GM19455 (cell line): Measurements from ENCODE around the gene RUFY2.
"Not testable (repeated sequence)": the region's sequence is repeated elsewhere in the genome, so short reads cannot be mapped to it uniquely, and the experiment has no call there.

ENCODE experiments used
- ATAC-seq: cut with Tn5 transposase; IDR thresholded peaks from one replicate; pipeline ENCODE4 v1.9.1; 2021; ENCODE audit not compliant: unreplicated experiment

Gene RUFY2

DNA sequence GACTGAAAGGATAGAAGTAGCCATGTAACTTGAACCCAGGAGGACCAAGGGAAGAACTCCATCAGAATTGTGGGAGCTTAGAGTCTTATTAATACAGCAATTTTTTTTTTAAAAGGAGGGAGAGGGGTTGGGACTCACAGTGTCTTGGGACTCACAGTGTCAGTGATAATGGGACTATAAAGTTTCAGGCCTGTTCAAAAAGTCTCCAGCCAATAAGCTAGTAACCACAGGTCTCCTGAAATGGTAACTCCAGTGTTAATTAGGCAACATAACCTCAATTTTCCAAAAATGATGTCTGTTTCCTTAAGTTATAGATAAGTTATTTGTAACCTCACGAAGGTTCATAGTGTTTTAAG, 77.6 kb downstream of the RUFY2 start:
- no peak for ATAC-seq

DNA sequence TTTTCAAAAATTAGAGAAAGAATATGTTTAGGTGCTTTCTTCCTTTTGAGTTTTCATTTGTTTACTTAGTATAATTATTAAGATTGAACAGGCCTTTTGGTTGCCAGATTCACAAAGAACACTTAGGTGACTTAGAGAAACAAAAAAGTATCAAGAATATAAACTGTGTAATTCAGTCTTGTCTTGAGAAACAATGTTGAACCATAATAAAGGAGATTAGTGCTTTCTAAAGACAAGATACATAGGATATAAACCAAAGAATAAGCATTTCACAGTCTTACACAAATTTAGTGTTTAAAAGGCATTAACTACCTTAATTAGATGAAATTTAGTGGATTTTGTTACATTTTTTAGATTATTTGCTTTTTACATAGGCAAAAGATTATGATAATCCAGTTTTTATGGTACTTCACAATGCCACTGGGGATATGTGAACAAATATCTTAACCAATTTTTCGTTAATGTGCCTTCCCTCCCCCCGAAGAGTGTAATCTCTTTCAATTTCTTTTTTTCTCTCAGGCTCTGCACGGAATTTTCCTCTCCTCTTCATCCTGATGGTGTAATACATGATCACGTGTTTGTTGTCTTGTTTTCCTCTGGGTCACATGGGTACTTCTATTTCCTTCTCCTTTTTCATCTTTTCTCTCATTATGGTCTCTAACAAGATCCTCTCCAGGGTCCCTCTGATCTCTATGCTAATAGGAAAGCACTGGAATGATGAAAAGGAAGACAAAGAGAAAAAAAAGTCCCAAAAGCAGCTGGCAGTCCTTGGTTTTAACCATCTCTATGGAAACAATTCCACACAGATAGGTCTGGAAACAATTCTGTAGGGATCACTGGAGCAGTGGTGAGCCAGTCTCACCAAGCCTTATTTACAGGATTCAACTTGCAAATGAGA, 78.9 kb downstream of the RUFY2 start:
- ATAC-seq: no peak

DNA sequence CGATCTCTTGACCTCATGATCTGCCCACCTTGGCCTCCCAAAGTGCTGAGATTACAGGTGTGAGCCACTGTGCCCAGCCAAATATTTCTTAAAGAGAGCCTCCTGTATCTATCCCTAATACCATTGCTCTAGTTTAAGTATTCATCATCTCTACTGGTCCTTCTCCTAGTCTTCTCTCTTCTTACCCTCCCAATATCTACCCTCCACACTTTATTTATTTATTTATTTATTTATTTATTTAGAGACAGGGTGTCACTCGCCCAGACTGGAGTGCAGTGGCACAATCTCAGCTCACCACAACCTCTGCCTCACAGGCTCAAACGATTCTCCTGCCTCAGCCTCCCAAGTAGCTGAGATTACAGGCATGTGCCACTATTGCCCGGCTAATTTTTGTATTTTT, 82.7 kb downstream of the RUFY2 start:
- ATAC-seq: not testable (repeated sequence)

DNA sequence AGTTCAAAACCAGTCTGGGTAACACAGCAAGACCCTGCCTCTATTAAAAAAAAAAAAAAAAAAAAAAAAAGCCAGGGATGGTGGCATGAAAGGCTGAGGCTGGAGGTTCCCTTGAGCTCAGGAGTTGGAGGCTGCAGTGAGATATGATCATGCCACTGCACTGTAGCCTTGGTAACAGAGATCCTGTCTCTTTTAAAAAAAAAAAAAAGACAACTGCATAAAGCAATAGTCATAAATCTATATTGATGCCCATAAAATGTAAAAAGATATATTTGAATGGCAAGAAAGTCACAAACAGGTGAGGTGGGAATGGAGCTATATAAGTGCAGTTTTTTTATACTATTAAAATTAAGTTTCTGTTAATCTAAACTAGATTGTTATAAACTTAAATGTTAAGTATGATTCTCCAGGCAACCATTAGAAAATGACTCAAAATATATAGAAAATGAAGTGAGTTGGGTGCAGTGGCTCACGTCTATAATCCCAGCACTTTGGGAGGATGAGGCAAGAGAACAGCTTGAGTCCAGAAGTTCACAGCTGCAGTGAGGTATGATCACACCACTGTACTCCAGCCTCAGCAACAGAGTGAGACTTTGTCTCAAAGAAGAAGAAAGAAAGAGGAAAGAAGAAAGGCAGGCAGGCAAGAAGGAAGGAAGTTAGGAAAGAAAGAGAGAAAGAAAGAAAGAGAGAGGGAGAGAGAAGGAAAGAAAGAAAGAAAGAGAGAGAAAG, 88.6 kb downstream of the RUFY2 start:
- no peak for ATAC-seq

DNA sequence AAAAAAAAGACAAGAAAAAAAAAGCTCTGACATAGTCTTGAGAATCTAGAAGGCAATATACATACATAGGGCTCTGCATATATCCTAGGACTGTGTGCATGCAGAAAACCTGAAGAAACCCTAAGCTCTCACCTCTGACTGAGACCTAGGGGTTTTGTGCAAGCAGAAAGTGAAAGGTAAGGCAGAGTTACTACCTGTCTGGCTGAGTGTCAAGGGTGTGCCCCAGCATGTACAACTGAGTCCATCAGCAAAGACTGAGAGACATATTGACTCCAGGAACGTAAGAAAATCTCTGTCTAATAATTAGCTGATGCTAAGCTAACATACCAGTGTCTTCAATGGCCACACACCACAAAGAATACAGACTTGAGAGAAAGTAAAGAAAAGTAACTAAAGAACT, 91.5 kb downstream of the RUFY2 start:
- ATAC-seq: no peak

DNA sequence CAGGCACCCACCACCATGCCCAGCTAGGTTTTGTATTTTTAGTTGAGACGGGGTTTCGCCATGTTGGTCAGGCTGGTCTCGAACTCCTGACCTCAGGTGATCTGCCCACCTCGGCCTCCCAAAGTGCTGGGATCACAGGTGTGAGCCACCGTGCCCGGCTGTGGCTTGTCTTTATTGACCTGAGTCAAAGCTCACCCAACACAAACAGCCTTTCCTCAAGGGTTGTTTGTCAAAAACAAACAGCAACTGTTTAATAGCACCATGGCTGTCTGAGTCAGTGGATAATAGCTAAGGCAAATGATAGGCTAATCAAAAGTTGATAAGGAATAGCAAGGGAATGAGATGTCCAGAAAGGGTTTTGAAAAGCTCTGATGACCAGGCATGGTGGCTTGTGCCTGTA, 92.1 kb downstream of the RUFY2 start:
- ATAC-seq: not testable (repeated sequence)

DNA sequence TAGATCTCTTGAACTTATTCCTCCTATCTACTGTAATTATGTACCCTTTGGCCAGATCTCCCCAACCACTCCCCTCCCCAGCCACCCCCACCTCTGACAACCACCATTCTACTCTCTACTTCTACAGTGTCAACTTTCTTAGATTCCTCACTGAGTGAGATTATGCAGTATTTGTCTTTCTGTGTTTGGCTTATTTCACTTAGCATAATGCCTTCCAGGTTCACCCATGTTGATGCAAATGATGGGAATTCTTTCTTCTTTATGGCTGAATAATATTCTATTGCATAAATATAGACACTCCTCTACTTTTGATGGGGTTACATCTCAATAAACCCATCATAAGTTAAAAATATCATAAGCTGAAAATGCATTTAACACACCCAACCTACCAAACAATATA, 96.5 kb downstream of the RUFY2 start:
- ATAC-seq: no peak

DNA sequence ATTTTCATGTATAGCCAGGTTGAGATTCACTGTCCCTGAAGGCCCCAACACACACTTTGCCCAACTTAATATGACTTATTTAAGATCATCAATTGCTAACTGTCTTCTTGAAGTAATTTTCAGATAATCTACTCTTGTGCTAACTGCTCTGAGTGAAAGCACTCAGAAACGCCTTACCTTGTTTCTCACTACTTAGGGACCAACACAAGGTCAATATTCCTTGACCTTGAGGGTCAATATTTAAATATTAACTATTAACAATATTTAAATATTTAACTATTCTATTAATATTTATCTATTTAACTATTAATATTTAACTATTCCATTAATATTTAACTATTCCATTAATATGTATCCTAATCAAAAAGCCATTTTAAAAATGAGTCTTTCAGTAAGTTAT, 101.2 kb downstream of the RUFY2 start:
- ATAC-seq: no peak

DNA sequence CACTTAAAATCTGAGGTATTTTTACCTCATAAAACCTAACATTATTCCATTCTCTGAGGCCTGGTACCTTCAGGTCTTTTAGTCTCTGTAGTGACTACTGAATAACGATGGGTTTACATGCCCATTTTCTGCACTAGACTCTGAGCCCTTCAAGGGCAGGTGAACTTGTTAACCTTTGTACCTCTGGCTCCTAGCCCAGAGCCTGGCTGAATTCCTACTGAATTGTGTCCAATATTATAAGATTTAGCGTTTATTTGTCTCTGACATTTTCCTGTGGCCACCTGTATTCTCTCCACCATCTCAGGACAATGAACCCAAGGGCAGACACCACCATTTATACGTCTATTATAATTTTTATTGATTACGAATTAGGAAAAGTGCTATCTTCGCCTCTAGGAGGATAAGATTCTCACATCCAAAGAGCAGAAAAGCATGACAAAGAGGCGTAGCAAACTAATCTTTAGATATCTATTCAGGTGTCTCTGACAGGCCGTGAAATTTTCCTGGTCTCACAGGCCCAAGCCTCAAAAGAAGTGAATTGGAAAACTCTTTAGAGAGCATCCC, 103.1 kb downstream of the RUFY2 start:
- no peak for ATAC-seq

DNA sequence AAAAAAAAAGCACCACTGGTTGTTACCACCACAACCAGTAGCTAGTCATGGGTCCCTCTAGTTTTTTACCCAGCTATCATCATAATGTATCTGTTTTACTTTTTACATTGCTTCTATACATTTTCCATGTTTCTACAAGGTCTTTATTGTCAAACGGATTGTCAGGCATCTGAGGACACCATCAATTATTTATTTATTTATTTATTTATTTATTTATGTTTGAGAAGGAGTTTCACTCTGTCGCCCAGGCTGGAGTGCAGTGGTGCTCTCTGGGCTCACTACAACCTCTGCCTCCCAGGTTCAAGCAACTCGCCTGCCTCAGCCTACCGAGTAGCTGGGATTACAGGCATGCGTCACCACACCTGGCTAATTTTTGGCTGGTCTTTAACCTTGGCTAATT, 104.2 kb downstream of the RUFY2 start:
- no peak for ATAC-seq

DNA sequence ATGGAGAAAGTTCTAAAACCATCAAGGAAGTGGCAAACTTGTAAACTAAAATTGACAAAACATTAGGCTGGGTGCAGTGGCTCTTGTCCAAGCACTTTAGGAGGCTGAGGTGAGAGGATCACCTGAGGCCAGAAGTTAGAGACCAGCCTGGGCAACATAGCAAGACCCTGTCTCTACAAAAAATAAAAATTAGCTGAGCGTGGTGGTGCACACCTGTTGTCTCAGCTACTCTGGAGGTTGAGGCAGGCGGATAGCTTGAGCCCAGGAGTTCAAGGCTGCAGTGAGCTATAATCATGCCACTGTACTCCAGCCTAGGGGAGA, 104.6 kb downstream of the RUFY2 start:
- ATAC-seq: no peak

DNA sequence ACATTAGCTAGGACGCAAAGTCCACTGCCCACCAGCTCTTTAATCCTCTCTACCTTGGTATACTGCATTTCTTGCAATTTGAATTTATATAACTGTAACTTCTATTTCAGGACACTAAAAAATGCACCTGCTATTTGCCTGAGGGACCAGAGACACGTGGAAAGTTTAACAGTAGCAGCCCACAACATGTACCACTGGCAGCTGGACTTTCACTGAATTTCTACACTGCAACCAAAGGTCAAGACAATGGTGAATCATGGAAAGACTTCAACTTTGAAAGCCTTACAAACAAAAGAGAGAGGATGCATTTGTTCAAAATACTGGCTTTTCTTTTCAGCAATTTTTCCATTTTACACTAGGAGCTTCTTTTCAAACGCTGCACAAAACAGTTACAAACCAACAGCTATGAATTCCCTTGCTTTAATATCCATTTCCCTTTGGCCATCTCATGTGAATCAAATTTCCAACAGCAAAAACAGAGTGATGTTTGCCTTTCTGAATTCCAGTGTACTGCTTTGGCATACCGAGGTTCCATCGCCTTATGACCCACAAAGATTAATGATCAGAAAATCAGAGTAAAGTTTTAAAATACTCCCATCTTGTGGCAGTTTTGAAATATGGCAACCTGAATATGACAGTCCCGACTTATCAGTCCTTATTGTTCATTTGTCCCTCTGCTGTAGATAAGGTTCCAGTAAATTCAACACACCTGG, 105.1 kb downstream of the RUFY2 start:
- ATAC-seq: peak; percentile 60

DNA sequence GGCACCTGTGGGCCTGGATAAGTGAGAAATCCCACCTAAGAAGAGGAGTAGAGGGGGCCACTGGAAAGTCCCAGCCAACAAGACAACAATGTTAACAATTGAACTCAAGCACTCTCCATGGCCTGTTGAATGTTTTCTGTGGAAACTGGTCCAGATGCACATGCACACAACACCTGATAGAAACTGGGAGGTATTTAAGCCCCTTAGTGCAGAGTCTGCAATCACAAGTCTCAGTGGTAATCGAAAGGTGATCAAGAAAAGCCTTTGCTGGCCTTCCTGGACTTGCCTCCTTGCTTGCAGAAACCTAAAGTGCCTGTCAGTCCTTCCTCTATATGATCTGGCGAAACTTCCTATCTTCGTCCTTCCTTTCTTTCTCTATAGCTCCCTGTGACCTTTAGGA, 105.8 kb downstream of the RUFY2 start:
- no peak for ATAC-seq

DNA sequence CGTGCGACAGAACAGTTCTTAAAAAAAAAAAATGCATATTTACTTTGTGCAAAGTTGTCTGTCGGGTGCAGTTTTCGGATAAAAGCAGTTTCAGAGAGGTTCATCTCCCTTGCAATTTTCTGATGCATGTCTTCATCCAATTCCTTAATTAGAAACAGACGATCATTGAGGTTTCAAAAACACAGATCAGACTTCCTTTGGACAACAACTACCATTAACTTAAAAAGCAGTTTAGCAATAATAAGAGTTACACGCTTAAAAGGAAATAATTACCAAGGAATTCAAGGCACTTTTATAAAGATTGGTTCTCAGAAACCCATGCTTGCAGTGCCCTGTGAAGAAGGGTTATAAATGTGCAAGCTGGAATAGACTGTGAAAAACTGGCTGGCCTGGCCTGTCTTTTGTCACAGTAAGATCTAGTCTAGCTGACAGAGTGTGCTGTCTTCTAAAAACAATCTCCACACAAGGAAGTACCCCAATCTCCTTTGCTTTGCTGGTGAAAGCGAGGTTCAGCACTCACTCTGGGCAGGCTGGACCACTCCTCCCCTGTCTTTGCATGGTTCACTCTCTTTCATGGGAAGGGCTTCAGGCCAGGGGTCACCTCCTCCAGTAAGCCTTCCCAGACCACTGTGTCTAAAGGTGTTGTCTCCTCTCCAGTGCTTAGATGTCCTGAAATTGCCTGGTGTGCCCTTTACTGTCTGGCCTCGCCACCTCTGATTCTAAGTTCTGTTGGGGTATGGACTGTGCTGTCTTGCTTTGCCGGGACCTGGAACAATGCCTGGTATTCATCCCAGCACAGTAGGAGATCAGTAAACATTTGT, 110.0 kb downstream of the RUFY2 start:
- no peak for ATAC-seq
